ENCODE measurements around the gene KSR2. TPM values are rescaled to one million over a fixed set of nuclear protein-coding genes. Genes with fewer than 3 reads are reported as not detected.

KSR2 gene
- total RNA-seq, 1 experiment from 2014 or later: 0.06 TPM

- no peaks in the 10 kb centered on the region; the same call in 1 of the 2 replicates for H3K4me1 ChIP-seq
- no peaks in the 10 kb centered on the region for H3K27me3 ChIP-seq
- H3K4me3 ChIP-seq: no peak overlapping the region
- no peak for DNase-seq
- no peaks in the 10 kb centered on the region for H3K9me3 ChIP-seq (replicated peaks)
- no peak overlapping the region for H3K27ac ChIP-seq
- peaks cover 23% of the 10 kb centered on the region for H3K36me3 ChIP-seq
Observed at GRCh38 chr12:117430246-117430645, 538.5 kb downstream of the KSR2 start.

DNA sequence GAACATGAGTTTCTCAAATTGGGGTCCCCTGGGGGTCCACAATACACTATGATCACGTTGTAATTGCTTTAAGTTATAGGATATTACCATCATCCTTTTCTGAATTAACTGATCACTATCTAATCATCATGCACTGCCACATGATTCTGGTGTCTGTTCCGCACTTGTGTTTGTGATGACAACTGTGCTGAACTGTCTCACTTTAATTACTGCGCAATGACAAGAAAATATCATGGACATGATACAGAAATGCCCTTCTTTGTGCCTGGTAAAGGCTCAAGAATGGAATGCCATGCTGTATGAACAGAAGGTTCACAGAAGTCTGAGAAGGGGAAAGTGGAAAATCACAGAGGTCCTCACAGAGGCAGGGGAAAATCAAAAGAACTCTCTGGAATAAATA lies 541.6 kb downstream of the KSR2 start:
- Histone ChIP-seq H3K27me3 (no peaks in the 10 kb centered on the region), H3K36me3 (peaks cover 32% of the 10 kb centered on the region), H3K9me3 (replicated peaks) (no peaks in the 10 kb centered on the region), H3K4me1 (no peaks in the 10 kb centered on the region), H3K27ac (no peak overlapping the region), H3K4me3 (no peak overlapping the region)
- no peak for DNase-seq

GRCh38 chr12:117421987-117422386 lies 546.8 kb downstream of the KSR2 start:
- Histone ChIP-seq H3K9me3 (replicated peaks) (no peaks in the 10 kb centered on the region), H3K4me3 (no peak overlapping the region)
- no peak for DNase-seq

GRCh38 chr12:117421068-117421752 lies 547.6 kb downstream of the KSR2 start:
- Histone ChIP-seq H3K27me3 (no peaks in the 10 kb centered on the region), H3K4me3 (no peak overlapping the region)

More at GRCh38 chr12:117421987-117422386, 546.8 kb downstream of the KSR2 start:
- H3K27ac ChIP-seq: no peak overlapping the region
- H3K36me3 ChIP-seq: peaks cover 34% of the 10 kb centered on the region
- no peaks in the 10 kb centered on the region for H3K4me1 ChIP-seq
- no peaks in the 10 kb centered on the region for H3K27me3 ChIP-seq

GRCh38 chr12:117417004-117417403 lies 551.8 kb downstream of the KSR2 start:
- Histone ChIP-seq H3K27ac (no peak overlapping the region), H3K27me3 (no peaks in the 10 kb centered on the region), H3K9me3 (replicated peaks) (no peaks in the 10 kb centered on the region), H3K4me1 (no peaks in the 10 kb centered on the region), H3K36me3 (peaks cover 17% of the 10 kb centered on the region), H3K4me3 (no peak overlapping the region)
- DNase-seq: no peak

More at GRCh38 chr12:117421068-117421752, 547.6 kb downstream of the KSR2 start:
- Histone ChIP-seq H3K9me3 (replicated peaks) (no peaks in the 10 kb centered on the region), H3K27ac (no peak overlapping the region), H3K4me1 (no peaks in the 10 kb centered on the region), H3K36me3 (peaks cover 34% of the 10 kb centered on the region)
- DNase-seq: no peak

DNA sequence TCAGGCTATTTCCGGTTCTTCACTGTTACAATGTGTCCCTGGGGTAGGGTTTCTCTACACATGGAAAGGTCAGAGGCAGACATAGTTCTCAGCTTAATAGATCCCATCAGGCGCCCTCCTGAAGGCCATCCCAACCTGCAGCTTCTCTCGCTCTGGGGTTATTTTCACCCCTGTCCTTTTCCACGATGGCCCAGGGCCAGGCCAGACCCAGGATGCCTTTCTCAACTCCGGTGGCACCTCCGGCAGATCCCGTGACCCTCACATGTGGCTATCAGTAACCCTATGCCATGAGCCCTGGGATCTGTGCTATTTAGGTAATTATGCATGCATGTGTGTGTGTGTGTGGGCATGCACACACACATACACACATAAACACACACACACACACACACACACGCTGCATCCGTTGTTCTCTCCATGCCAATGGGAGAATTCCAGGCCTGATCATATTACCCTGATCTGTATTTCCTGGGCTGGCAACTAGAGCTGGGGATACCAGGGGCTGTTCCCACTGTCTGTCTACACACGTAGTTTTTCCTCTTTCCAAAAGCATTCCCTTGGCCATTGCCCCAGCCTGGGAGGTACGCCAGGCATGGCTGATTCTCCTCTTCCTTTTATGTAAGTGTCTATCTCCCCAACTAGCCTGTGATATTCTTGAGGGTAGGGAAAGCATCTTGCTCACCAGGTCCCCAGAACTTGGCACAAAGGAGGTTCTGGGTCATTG lies 556.2 kb downstream of the KSR2 start:
- Histone ChIP-seq H3K27ac (no peak overlapping the region), H3K27me3 (no peaks in the 10 kb centered on the region), H3K36me3 (peaks cover 10% of the 10 kb centered on the region; the same call in 1 of the 2 replicates), H3K9me3 (replicated peaks) (no peaks in the 10 kb centered on the region), H3K4me3 (no peak overlapping the region), H3K4me1 (no peaks in the 10 kb centered on the region)
- no peak for DNase-seq

- Histone ChIP-seq H3K36me3 (peaks cover 14% of the 10 kb centered on the region), H3K9me3 (replicated peaks) (no peaks in the 10 kb centered on the region), H3K4me1 (no peaks in the 10 kb centered on the region), H3K27me3 (no peaks in the 10 kb centered on the region), H3K4me3 (no peak overlapping the region), H3K27ac (no peak overlapping the region)
- DNase-seq: no peak
Observed at GRCh38 chr12:117409286-117409685, 559.5 kb downstream of the KSR2 start.

DNA sequence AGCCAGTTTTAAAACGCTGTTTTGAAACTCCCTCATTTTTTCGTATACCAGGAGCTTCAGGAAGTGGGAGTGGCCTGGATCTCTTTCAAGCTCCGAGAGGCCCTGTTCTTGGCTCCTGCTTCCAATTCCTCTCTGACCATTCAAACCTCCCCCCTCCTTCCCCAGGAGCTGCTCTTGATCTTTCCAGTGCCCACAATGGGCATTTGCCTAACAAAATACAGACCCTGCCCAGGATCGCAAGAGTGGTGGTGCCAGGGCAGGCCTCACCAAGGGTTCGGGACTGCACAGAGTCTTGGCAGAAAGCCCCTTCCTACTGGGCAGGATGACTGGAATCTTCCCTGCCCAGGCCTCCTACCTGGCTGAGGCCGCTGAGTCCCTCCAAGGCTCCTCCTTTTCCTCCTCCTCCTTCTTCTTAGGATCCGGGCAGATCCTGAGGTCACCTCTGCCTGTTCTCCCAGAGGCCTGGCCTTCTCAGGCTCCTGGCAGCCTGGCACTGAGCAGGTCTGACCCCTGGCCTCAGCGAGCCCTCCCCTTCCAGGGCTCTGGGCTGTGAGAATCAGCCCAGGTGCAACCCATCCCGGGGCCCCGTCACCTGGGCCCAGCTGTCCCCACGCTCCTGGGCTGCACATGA lies 560.5 kb downstream of the KSR2 start:
- H3K9me3 ChIP-seq (replicated peaks): no peaks in the 10 kb centered on the region
- H3K27me3 ChIP-seq: no peaks in the 10 kb centered on the region
- H3K27ac ChIP-seq: no peak overlapping the region
- peak in 1 of 2 experiments; percentile 12 for DNase-seq
- H3K36me3 ChIP-seq: peaks cover 24% of the 10 kb centered on the region
- H3K4me3 ChIP-seq: no peak overlapping the region
- H3K4me1 ChIP-seq: no peaks in the 10 kb centered on the region

GRCh38 chr12:117404940-117405339 lies 563.9 kb downstream of the KSR2 start:
- Histone ChIP-seq H3K36me3 (peaks cover 27% of the 10 kb centered on the region), H3K4me1 (no peaks in the 10 kb centered on the region), H3K27me3 (no peaks in the 10 kb centered on the region), H3K9me3 (replicated peaks) (no peaks in the 10 kb centered on the region), H3K4me3 (no peak overlapping the region), H3K27ac (no peak overlapping the region)
- no peak for DNase-seq

DNA sequence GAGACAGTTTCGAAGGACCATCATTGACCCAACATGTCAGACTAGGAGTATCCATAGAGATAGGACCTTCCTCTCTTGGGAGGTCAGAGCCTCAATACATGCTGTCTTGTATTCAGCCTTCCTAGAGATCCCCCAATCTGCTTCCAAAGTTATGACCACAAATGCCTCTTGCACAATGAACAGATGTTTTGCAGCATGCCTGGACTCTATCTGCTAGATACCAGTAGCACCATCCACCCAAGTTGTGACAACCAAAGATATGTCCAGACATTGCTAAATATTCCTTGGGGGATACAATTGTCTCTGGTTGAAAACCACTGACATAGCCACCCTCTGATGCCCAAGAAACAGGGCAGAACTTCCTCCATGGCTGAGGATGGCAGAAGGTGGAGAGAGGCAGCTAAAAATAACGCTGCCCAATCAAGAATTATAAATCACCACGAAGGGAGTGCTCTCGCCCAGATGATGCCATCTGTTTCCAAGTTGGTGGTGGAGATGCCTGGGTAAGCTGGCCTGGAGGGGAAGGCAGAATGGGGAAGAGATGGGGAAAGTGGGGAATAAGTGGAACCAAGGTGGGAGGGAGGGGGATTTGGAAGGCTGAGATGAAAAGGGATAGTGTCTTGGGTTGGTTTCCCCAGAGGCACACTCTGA lies 564.5 kb downstream of the KSR2 start:
- Histone ChIP-seq H3K27ac (no peak overlapping the region), H3K9me3 (replicated peaks) (no peaks in the 10 kb centered on the region; the same call in 1 of the 2 replicates), H3K27me3 (no peaks in the 10 kb centered on the region), H3K4me1 (no peaks in the 10 kb centered on the region), H3K4me3 (no peak overlapping the region), H3K36me3 (peaks cover 30% of the 10 kb centered on the region)
- DNase-seq: no peak

DNA sequence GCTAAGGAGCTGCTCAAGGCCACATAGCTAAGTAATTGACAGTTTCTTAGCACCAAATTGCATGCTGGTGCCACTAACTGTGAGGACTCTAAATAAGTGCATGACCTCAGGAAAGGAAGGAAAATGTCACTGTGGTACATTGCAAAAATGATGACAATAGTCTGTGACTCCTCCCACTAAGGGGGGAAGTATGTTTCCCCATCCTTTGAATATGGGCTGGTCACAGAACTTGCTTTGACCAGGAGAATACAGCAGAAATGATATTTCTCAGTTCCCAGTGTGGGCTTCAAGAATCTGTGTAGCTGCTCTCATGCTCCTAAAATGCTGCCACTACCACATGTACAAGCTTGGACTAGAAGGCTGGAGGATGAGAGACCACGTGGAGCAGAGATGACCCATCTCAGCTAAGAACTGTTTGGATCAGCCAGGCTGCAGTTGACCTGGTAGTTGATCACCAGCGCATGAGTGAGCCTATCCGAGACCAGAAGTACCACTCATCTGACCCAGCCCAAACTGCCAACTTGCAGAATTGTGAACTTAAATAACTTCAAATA lies 565.1 kb downstream of the KSR2 start:
- DNase-seq: no peak
- H3K27ac ChIP-seq: no peak overlapping the region
- peaks cover 31% of the 10 kb centered on the region for H3K36me3 ChIP-seq
- H3K9me3 ChIP-seq (replicated peaks): no peaks in the 10 kb centered on the region; the same call in 1 of the 2 replicates
- no peak overlapping the region for H3K4me3 ChIP-seq
- H3K27me3 ChIP-seq: no peaks in the 10 kb centered on the region
- H3K4me1 ChIP-seq: no peaks in the 10 kb centered on the region

Other genes starting within 250 kb of the KSR2 start
- gene RFC5, start 47.7 kb upstream of the KSR2 start, total RNA-seq (2014; rRNA removed; shearing (Covaris generic)): 64.9 and 70.8 TPM in 2 replicates
- 102 and 104 TPM in 2 replicates for gene WSB2, start 92.2 kb upstream of the KSR2 start, total RNA-seq (2014; rRNA removed; shearing (Covaris generic))
- 18.0 and 24.3 TPM in 2 replicates for gene VSIG10, start 135.0 kb upstream of the KSR2 start, total RNA-seq (2014; rRNA removed; shearing (Covaris generic))
- gene PEBP1, start 167.1 kb upstream of the KSR2 start, total RNA-seq (2014; rRNA removed; shearing (Covaris generic)): 172 and 184 TPM in 2 replicates